Stimulated activated CD4-positive, alpha-beta T cell treated with anti-CD3 and anti-CD28 coated beads, Interleukin-1b, Interleukin-23, amount 100 ng/mL, for 1 hour (primary cell): Measurements from ENCODE around the gene SMARCD3.

Experiments used
- DNase-seq, 2 donors: peaks; one replicate each; pipeline ENCODE4 v3.0.0-alpha.2; 2020; ENCODE audit warnings: low read depth in 2 of 2

The SMARCD3 gene

DNA sequence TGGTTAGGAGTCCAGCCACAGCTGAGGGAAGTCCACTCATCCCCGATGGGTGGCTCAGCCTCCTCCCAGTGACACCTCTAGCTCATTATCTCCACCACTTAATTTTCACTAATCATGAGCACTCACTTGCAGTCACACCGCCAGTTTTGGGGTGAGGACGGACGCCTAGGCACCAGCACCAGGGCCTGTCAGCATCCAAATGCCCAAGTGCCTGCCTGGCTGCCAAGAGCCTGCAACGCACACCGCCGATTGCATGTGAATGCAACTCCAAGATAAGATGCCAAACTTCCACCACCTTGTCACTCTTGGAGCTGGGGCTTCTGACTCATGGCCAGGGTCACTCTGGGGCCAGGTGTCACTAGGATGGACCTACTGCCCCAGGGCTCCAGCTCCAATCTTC lies 24.4 kb upstream of the SMARCD3 start:
- no peak for DNase-seq

DNA sequence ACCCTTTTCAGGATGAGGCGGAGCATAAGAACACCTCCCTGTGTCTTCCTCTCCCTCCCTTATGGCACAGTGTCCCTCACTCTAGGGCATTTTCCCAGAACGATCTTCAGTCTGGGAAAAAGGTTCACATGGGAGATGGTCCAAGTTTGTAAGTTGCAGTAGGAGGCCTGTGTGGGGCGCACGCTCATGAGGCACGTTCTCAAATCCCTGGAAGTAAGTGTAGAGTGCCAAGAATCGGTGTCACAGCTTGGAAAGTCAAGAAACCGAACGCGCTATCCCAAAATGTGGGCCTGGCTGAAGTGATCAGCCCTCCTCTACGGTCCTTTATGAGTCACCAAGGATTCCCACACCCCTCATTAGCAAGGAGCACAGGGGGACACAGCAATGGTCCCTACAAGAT lies 23.9 kb upstream of the SMARCD3 start:
- no peak for DNase-seq

DNA sequence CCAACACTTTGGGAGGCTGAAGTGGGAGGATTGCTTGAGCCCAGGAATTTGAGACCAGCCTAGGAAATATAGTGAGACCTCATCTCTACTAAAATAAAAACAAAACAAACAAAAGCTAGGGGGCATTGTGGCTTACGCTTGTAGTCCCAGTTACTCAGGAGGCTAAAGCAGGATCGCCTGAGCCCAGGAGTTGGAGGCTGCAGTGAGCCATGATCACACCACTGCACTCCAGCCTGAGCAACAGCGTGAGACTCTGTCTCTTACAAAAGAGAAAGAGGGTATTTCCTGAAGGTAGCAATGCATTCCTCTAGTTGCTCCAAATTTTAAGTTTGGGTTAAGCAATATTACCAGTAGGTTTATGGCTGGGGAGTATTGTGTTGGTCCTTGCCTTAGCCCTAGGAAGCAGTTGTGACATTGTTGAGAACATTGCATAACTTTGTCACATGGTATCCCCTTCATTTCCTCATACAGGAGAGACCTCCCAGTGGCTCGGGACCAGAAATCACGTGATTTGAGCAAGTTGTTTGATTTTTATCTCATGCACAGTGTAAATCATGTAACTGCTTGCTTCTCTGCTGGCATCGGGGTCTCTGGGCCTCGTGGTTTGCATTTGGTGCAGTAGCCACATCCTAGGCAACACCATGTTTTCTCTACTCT lies 23.3 kb upstream of the SMARCD3 start:
- DNase-seq, result no peak

DNA sequence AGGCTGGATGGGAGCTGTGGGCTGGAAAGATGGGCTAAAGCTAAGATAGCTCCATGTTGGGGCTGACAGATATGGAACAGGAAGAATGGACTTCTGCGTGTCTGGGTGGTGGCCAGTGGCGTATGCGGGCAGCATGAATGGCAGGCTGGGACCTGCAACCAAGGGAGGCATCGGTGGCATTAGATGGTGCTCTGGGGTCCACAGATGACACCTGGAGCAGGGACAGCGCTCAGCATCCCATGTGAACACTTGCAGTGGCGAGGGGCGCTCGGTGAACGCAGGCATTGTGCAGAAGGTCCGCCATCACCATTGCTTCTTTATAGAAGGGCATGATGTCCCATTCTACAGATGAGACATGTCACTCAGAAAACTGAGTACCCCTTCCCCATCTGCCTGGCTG lies 21.0 kb upstream of the SMARCD3 start:
- no peak for DNase-seq

DNA sequence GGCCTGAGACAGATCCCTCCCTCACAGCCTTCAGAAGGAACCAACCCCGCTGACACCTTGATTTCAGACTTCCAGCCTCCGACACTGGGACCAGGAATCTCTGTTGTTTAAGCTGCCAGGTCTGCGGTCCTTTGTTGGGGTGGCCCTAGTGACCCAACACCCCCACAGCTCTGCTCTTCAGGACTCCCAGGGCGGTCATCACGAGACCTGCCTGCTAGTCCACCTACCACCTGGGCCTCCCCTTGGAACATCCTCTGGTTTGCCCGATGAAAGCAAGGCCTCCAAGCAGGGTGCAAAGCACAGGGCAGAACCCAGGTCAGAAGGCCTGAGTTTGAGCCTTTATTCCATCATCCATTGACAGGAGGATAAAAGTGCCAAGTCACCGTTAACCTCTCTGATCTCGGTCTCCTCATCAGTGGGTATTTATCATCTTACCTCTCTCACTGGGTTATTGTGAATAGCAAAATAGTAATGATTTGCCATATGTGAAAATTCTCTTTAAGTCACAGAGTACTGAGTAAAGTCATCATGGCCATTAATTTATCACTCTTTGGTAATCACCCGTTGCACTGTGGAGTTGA lies 16.9 kb upstream of the SMARCD3 start:
- DNase-seq, result no peak

DNA sequence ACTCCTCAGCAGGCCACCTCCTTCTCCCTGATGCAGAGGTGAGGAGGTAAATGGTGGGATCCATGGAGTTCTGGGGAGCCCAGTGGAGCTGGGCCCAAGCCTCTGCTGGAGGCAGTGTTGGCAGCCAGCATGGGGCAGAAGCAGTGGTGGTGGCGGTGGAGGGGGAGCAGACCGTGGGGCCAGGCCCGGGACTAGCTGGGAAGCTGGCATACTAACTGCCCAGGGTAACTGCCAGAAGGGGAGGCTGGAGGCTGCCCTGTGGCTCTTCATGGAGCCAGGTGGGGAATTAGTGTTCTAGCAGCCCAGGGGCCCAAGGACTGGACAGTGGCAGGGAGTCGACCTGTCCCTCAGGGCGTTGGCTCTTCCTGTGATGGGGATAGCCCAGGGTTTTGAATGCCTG lies 16.1 kb upstream of the SMARCD3 start:
- DNase-seq, result no peak

DNA sequence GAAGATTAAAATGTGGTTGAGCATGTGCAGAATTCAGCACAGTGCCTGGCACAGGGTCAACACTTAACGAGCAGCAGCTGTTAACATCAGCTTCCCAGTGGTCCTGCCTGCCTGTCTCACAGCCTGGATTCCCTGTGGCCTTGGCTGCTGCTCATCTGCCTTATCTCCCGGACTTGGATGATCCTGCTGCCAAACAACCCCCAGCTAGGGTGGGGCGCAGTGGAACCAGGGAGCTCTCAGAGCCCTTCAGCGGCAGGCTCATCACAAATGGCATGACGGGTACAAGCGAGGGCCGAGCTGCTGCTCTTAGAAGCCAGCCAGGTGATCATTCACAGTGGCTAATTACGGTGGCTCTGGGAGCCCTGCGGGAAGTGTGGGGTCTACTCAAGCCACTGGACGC lies 13.0 kb upstream of the SMARCD3 start:
- DNase-seq, result no peak

DNA sequence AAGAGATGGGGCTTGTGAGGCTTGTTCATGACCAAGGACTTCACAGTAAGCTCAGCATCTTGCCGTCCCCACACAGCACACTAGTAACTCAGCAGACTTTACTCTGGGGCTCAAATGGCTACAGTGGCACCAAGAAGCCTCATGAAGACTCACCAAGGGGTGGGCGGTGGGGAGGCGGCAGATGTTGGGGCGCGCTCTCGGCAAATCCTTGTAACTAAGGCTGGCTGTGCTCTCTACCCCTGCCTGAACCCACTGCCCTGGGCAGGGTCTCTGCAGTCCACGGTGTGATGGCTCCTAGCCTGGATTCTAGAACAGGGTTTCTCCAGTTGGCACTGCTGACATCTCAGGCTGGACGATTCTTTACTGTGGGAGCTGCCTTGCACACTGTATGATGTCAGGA lies 12.4 kb upstream of the SMARCD3 start:
- no peak for DNase-seq

DNA sequence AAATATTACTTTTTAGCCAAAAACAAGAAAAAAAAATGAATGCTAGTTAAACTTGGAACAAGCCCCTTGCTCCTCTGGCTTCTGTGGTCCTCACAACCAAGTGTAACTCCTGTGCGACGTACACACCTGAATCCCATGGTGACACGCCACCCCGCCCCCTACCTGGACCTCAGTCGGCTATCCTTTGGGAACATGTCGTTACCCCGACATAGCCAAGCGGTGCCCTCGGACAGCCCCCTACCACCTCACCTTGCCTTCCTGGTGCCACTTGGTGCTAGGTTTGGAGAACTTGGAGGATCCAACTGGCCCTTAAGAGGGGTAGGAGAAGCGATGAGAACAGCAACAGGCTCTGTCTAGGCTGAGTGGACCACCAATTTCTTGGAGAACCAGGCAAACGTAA lies 12.0 kb upstream of the SMARCD3 start:
- no peak for DNase-seq

DNA sequence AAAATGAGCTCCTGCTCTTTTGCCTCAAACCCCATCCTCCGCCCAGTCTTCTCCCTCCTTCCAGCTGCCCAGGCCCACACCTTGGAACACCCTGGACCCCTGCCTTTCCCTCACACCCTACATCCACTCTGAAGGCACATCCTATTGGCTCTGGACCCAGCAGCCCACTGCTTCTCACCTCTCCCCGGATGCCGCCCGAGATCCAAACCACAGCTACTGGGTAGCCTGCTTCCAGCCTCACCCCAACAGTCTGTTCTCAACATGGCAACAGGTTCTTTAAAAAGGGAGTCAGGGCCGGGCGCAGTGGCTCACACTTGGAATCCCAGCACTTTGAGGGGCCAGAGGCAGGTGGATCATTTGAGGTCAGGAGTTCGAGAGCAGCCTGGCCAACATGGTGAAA lies 9.5 kb upstream of the SMARCD3 start:
- no peak for DNase-seq

DNA sequence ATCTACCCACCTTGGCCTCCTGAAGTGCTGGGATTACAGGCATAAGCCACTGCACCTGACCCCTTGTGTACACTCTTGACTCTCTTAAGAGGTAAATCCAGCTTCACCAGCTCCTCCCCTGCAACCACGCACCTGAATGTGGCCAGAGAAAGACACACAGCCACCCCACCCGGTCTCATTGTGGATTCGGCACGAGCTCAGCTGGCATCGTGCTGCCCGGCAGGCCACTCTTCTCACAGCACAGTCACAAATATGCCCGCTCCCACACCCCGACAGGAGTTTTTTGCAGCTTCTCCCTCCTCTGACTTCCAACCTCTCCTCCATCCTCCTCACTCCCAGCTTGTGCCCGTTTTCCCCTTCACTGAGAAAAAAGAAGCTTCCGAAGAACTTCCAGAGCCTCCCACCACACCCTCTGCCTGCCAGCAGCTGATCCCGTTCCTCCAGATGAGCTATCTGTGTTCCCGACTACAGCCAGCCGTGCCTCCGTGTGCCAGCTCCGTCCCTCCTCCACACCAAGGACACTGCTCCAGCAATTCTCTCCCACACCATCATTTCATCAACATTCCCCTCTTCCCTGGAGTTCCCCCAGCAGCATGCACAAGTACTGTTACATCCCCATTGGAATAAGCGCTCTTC lies 8.0 kb upstream of the SMARCD3 start:
- DNase-seq, result no peak

DNA sequence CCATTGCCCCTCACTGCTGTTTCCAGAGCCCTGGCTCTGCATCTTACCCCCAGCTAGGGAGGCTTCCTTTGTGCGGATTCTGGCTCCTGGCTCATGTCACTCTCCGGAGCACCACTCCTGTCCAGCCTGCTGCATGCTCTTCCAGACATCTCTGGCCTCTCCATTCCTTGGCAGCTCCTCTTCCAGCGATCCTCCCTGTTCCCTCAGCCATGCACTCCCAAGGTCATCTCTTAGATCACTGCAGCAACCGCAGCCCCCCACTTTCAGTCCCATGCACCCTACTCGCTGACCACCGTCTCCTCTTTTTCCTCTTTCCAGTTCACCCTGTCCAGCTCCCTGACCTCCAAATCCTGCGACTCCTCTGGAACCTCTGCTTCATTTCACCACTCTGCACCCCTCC lies 6.9 kb upstream of the SMARCD3 start:
- no peak for DNase-seq

DNA sequence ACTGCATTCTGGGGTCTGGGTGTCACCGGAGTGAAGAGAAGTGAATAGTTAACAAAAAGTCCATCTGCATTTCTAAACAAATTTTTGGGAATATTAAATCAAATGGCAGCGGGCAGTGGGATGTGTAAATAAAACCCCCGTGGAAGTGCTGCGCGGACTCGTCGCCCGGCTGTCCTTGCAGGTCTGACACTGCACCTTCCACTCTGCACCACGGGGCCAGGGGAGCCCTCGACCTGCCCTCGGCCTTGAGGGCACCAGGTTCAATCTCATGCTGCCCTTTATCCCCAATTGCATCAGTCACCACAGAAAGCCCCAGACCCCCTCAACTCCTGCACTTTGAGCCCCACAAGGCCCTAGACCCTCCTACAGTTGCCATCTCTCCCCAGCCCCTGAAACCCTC lies 6.4 kb upstream of the SMARCD3 start:
- DNase-seq, result no peak

DNA sequence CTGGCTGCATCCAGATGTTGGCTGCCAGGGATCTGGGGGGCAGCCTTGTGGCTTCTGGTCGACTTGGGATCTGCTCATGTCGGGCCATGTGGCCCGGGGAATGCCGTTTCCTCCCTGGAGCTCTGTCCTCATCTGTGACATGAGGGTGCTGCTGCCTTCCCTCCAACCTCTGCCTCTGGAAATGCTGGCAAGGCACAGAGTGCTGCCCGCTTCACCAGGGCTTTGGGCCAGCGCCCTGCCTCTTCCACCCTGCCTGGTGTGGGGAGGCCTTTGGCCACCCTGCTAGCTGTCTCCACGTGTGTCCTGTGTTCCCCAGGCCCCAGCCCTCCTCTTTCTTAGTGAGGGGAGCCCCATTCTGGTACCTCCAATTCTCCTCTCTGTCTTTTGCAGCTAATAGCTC lies 5.8 kb upstream of the SMARCD3 start:
- DNase-seq, result no peak

DNA sequence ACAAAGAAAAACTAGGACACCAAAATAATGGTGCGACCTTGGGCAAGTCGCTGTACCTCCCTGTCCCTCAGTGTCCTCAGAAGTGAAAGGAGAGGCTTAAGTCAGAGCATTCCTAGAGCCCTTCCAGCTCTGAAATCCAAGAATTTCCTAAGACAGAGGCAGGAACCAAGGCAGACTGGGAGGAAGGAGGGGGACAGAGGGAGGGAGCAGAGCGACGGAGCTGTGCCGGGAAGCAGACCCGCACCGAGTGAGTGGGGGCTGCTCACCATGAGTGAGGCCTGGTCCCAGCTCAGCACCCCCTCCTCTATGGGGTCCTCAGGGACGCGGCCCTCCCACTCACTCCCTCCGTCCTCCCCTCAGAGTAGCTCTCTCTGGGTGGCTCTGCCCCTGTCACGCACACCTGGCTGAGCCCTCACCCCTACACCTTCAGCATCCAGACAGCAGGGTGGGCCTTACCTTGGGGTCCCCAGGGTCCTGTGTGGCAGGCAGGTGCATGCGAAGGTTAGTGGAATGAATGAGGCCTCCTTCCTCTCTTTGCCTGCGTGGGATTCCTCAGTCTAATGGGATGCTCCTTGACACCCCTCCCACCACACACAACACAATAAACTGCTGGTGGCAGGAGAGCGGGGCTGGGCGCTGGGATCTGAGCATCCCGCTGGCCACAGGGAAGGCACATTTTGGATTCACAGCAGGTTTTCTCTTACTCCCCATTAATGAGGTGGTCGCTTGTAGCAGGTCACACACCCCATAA lies 4.6 kb upstream of the SMARCD3 start:
- DNase-seq, result no peak

DNA sequence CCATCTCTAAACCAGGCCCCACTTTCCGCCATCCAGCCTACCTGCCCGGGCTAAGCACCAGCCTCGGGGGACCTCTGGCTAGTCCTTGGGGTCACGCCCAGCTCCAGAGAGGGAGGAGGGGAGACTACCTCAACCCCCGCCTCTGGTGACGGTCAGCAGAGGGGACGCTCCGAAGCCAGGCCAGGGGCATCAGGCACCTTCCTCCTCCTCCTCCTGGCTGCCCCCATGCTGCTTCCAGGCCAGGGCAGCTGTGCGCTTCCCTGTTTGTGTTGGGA lies 4.0 kb upstream of the SMARCD3 start:
- no peak for DNase-seq

DNA sequence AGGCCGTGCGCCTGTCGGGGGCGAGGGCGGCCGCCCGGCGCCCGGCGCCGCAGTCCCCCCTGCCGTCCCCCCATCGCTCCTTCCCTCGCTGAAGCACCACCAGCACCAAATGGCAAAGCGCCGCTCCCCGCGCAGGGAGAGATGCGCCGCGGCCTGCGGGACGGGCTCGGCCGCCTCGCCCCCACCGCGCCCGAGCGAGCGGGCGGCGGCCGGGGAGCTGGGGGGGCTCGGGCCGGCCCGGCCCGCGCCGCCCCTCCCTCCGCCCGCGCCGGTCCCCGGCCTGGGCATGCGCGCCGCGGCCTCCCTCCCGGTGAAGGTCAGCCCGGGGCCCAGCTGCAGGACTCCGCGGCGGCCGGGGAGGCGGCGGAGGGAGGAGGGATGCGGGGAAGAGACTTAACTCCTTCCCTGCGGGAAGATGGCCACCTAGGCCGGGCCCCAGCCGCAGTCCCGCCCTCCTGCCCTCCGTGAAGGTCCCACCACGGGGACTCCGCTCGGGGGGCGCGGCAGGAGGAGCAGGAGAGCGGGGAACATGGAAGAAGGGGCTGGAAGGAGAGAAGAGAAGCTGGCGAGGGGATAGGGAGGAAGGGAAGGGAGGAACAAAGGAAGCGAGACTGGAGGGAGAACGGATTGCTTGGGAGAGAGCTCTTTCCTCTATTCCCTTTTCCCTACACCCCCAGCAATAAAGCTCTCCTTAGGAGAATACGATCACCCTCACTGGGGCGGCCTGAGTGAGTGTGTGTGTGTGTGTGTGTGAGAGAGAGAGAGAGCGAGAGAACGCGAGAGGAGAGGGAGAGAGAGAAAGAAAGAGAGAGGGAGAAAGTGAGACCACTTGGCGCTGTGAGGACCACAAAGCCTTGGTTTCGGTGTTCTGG lies 3.4 kb upstream of the SMARCD3 start:
- no peak for DNase-seq

DNA sequence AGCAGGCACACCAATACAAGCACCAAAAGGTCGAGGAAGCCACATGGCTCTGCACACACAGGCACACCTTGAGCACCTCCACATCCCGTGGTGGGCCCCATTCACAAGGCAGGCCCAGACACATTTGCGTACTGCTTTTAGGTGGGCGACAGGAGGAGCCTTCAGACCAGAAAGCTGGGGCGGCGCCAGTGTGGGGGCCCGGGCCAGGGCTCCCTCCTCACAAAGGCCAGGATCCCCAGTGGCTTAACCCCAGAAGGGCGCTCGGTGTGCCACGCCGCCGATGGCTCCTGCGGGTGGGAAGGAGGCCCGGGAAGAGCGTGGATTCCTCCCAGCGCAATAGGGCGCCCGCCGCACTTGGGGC lies 2.8 kb upstream of the SMARCD3 start:
- no peak for DNase-seq

DNA sequence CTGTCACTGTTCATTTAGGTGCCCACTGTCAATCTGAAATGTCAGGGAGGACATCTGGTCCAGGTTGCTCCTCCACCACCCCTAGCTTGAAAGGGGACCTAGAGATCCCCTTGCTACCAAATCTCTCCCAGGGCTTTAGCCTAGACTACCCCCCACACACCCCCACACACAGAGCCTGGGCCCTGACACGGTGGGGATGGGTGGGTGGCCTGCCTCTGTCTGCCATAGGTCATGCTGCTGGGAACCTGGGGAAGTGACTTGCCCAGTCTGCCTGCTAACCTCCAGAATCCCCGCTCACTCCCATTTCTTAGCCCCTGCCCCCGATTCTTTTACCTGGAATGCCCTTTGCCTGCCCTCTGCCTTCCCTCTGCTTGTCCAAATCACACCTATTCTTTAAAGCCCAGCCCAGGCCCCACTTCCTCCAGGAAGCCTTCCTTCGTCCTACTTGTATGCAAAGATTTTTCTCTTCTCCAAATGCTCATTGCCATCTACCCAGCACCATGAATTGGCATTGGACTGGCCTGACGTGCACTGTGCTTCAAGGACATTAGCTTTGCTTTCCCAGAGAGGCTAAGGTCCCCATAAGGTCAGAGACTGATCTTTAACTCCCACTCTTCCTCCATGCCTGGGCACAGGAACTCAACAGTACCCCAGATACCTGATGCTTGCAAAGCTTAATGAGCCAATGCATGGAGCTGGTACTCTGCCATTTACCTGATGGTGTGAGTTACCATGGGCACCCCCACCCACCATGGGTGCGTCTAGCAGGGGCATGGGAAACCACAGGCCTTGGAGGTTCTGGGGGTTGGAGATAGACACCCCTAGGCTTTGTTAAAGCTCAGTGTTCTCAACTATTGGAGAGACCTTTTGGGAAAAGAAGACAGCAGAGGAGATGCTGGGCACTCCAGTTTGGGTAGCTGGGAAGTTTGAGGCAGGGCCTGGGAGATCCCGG lies 2.0 kb upstream of the SMARCD3 start:
- no peak for DNase-seq

DNA sequence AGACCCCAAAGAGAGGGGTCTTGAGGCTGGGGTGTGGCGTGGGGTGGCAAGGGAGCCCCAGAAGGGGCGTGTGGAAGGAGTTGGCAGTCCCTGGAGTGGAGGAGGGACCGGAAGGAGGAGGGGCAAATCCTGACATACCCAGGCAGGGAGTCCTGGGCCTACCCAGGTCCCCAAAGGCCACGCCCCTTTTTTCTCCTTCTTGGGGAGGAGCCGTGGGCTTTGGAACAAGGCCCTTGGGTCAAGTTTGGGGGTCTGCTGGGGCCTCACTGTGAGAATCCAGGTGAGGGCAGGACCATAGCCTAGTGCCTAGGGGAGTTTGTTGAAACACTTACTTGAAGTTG lies 1.2 kb upstream of the SMARCD3 start:
- DNase-seq, result no peak

DNA sequence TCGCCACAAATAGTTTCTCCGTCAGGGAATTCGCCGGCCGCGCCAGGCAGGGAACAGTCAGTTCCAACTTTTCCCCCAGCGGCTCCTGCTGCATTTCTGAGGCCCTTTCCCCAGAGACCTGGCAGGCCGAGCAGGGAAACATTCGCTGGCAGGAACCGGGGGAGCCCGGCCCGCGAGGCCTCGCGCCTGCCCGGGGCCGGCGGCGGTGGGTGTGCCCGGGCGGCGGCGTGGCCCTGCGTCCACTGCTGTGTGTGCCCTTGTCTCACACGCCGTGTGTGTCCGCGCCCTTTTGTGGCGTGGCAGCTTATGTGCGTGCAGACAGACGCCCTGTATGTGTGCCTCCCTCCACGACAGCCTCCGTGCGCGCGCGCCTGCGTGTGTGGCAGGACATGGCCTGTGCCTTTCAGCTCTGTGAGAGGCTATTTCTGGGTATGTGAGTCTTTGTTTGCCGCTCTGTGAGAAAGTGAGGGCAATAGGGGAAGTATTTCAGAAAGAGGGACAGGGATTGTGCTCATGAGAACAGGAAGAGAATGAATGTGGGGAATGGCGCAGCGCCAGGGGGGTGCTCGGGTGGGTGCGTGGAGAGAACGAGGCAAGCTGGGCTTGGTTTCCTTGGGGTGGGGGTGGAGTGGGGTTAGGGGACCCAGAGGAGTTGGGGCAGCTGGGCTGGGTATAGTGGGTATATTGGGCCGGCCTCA lies 689 bp upstream of the SMARCD3 start:
- DNase-seq, result no peak
